AG09309 (cell line): Measurements from ENCODE around the gene RXRG.

ENCODE experiments used
- DNase-seq: peaks from one replicate; pipeline ENCODE4 v3.0.0-alpha.2; 2010; ENCODE audit warnings: low read depth
- H3K4me3 ChIP-seq: 2 replicates; pipeline ENCODE4 v1.5.1; 2011; ENCODE audit warnings: mild to moderate bottlenecking, low read depth, low read length, moderate library complexity; ENCODE audit not compliant: control insufficient read depth
- TF ChIP-seq, protein P1 (sequence below): IDR thresholded peaks from 2 replicates; pipeline ENCODE4 v1.5.1; 2011; ENCODE audit warnings: mild to moderate bottlenecking, low read depth, low read length, inconsistent platforms; ENCODE audit not compliant: insufficient read depth, control insufficient read depth; ENCODE audit errors: missing control alignments

Gene RXRG

DNA sequence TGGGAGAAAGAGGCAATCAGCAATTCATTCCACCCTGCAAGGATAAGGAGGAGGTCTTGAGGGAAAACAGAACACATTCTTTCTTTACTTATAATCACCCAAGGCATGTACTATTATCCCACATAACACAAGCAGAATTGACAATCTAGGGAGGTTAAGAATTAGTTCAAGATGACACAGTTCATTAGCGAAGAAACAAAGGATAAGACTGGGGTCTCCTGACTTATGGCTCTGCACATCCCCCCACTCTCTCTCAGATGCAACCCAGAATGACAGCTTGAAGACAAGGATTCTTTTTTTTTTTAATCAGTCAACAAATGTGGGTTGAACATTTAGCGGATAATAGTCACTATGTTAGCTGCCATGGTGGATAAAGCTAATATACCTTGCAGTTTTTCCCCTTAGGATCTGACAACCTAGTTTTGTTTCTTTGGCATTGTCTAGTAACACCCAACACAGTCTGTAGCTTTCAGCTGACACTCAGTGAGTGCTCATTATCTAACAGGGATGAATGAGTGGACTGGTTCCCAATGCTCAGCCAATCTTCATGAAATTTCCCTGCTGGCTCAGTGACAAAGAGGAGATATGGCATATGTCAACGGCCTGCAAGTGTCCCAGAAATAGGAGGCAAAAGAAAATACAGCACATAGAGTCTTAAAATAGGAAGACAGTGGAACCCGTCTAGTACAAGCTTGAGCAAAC, 35.1 kb downstream of the RXRG start:
- DNase-seq, result no peak
- TF ChIP-seq, protein P1, sequence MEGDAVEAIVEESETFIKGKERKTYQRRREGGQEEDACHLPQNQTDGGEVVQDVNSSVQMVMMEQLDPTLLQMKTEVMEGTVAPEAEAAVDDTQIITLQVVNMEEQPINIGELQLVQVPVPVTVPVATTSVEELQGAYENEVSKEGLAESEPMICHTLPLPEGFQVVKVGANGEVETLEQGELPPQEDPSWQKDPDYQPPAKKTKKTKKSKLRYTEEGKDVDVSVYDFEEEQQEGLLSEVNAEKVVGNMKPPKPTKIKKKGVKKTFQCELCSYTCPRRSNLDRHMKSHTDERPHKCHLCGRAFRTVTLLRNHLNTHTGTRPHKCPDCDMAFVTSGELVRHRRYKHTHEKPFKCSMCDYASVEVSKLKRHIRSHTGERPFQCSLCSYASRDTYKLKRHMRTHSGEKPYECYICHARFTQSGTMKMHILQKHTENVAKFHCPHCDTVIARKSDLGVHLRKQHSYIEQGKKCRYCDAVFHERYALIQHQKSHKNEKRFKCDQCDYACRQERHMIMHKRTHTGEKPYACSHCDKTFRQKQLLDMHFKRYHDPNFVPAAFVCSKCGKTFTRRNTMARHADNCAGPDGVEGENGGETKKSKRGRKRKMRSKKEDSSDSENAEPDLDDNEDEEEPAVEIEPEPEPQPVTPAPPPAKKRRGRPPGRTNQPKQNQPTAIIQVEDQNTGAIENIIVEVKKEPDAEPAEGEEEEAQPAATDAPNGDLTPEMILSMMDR, result no peak
- no peak overlapping the region for H3K4me3 ChIP-seq

DNA sequence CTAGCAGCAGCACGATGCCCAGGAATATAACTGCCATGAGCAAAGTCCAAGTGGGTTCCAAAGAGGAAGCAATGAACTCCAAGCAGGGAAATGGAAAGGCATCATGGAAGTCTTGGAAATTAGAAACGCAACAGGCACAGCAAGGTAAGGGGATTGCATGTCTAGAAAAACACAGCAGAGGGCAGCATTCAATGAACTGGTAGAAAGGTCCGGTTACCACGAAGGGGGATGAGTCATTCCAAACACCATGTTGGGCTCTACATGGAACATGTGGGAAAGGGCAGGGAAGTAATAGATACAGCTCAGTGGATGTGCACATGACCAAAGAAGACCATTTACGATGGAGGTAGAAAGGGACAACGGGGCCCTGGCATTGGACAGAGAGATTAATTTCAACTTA, 36.4 kb downstream of the RXRG start:
- H3K4me3 ChIP-seq, result no peak overlapping the region
- no peak for DNase-seq
- TF ChIP-seq, protein P1, result peak; percentile 35

GRCh38 chr1:165407398-165407797, 37.5 kb downstream of the RXRG start:
- TF ChIP-seq, protein P1, result no peak
- DNase-seq, result no peak
- no peak overlapping the region for H3K4me3 ChIP-seq

DNA sequence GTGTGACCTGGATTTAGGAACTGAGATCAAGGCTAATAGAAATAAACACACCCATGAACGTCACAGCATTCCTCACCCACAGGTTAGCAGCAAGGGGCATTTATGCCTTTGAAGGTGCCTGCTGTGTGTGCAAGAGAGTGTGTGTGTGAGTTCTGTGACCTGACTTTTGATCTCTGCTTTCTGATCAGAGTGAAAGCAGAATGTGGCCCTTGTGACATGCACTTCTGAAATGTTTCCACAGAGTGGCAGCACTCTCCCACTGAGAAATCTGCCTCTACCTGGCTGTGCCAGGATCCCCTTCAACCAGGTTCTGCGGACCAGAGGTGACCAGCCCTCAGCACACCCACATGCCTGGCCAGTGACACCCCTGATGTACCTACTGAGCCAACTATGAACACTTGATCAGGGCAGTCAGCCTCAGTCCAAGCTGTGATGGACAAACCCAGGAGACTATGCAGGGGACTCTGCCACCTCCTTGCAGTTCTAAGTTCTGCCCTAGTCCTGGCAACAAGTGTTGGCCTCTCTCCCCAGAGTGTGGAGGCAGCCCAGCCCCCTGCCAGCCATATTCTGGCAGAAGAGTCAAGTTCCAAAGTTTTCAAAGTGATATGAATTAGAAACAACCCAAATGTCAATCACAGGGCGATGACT, 41.0 kb downstream of the RXRG start:
- no peak for DNase-seq
- TF ChIP-seq, protein P1, result peak; percentile 52
- no peak overlapping the region for H3K4me3 ChIP-seq

- TF ChIP-seq, protein P1, result no peak
- DNase-seq, result no peak
- no peak overlapping the region for H3K4me3 ChIP-seq
Measured at GRCh38 chr1:165402517-165403111, 42.3 kb downstream of the RXRG start.

GRCh38 chr1:165397944-165398343, 47.0 kb downstream of the RXRG start:
- peak; percentile 37 for DNase-seq
- TF ChIP-seq, protein P1, result no peak
- no peak overlapping the region for H3K4me3 ChIP-seq
